22Rv1 (cell line): Measurements from ENCODE around the gene CKS2.

Experiments used
- H3K27ac ChIP-seq: fragments of 450-650 bp; 2 replicates; pipeline ENCODE4 v1.5.1; 2017
- ZFX ChIP-seq: fragments of 450-650 bp; IDR thresholded peaks from 2 replicates; pipeline ENCODE4 v1.6.1; 2017; ENCODE audit warnings: antibody characterized with exemption, borderline replicate concordance
- TF ChIP-seq, protein P1 (sequence below): fragments of 450-650 bp; IDR thresholded peaks from 2 replicates; pipeline ENCODE4 v1.5.1; 2017; ENCODE audit warnings: mild to moderate bottlenecking

CKS2 gene

DNA sequence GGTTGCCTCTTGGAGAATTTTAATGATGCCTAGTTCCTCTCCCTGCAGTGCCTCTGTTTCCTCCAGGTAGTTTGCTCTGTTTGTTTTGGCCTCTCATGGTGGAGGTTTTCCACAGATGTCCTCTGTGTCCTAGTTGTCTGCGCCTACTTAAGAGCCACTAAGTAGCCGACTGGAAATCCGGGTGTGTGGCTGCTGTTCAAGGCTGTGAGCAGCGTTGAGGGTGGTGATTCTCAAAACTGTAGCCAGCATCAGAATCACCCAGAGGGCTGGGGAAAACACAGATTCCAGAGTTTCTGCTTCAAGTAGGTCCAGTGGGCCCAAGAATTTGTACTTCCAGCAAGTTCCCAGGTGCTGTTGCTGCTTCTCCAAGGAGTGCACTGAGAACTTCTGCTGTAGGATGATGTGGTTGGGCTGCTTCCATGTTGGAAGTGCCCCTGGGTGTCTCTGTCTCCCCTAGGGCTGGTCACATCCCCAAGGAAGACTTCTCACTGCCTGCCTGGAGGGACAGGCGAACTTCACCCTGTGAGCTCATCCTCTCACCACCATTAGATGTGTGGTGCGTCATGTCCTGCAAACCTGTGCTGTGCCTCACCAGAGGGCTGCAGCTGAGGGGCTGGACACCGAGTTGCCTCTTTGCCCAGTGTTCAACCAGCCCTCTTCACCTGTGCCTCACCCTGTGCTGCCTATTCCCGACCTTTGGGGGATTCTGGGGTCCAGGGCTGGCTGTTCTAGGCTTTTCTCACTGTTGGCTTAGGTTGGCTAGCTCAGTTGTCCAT lies 42.1 kb downstream of the CKS2 start:
- no peak overlapping the region for H3K27ac ChIP-seq

DNA sequence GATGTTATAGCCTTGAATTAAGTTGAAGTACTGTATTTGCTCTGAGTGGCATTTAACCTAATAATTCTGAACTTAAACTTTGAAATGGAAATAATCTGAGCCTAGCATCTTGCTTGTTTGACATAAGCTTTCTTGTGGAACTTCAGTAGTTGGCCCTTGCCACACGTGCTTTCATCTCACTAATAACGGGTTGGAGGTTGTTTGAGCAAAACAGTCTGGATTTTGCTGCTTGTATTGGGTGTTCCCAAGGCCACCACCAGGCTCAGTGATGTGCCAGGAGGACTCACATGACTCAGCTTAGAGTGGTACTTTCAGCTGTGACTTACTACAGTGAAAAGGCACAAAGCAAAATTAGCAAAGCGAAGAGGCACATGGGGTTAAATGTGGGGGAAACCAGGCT lies 43.0 kb downstream of the CKS2 start:
- TF ChIP-seq, protein P1, sequence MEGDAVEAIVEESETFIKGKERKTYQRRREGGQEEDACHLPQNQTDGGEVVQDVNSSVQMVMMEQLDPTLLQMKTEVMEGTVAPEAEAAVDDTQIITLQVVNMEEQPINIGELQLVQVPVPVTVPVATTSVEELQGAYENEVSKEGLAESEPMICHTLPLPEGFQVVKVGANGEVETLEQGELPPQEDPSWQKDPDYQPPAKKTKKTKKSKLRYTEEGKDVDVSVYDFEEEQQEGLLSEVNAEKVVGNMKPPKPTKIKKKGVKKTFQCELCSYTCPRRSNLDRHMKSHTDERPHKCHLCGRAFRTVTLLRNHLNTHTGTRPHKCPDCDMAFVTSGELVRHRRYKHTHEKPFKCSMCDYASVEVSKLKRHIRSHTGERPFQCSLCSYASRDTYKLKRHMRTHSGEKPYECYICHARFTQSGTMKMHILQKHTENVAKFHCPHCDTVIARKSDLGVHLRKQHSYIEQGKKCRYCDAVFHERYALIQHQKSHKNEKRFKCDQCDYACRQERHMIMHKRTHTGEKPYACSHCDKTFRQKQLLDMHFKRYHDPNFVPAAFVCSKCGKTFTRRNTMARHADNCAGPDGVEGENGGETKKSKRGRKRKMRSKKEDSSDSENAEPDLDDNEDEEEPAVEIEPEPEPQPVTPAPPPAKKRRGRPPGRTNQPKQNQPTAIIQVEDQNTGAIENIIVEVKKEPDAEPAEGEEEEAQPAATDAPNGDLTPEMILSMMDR = no peak
- no peak for TF ChIP-seq ZFX
- no peak overlapping the region for H3K27ac ChIP-seq

More for the DNA sequence above, 42.1 kb downstream of the CKS2 start:
- TF ChIP-seq, protein P1 = no peak
- no peak for TF ChIP-seq ZFX

DNA sequence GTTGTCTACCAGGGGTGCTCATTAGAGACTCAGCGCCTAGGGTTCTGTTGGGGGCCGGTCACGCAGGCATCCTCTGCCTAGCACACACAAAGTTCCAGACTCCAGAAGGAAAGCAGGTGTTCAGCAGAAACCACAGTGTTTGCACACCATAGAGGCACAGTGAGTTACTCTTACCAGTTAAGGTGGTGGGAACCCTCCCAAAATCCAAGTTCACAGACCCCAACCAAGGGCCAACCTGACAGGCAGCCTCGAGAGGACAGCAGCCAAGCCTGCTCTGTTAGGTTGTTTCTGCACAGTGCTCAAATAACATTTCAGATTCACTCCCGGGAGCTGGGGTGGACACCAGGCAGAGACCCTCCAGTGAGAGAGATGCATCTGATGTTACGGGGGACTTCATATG lies 43.5 kb downstream of the CKS2 start:
- H3K27ac ChIP-seq = no peak overlapping the region
- TF ChIP-seq, protein P1 = no peak
- no peak for TF ChIP-seq ZFX

DNA sequence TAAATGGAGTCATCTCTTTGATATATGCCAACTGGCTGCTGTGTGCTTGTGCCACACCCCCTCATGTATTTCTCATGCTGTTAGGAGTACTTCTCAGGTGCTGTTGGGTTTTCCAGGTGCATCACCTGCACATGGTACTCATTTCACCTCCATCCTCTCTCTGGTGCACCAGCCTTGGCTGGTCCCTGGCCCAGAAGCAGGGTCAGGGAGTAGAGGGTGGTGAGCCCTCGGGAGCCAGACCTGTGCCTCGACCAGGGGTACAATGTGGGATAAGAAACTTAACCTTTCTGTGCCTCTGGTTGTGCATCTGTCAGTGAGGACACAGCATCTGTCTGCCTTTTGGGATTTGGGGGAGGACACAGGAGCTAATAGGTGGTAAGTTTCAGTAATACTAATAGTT lies 45.8 kb downstream of the CKS2 start:
- H3K27ac ChIP-seq = no peak overlapping the region
- no peak for TF ChIP-seq ZFX

DNA sequence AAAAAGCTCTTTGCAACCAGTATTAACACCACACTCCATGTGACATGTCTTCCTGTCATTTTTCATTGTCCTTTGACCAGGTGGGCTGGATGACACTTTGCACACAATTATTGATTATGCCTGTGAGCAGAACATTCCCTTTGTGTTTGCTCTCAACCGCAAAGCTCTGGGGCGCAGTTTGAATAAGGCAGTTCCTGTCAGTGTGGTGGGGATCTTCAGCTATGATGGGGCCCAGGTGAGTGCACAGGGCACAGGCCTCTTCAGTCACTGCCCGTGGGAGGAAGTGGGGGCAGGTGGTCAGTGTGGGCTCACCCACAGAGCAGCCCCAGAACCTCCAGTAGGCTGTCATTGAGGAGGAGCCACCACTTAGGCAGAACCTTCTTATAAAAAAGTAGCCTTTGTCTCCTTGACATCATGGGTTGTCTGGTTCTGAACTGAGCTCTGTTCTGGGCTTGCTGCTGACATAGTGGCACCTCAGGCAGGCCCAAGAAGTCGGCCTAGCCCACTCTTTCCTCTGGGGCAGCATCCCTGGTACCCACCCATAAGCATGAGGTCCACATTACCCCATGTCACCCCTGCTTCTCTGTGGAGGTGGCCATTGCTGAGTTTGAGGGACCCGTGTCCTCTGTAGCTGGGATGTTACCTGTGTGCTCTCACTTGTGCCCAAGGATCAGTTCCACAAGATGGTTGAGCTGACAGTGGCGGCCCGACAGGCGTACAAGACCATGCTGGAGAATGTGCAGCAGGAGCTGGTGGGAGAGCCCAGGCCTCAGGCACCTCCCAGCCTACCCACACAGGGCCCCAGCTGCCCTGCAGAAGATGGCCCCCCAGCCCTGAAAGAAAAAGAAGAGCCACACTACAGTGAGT lies 46.6 kb downstream of the CKS2 start:
- H3K27ac ChIP-seq = no peak overlapping the region
- TF ChIP-seq ZFX = no peak
- TF ChIP-seq, protein P1 = no peak

DNA sequence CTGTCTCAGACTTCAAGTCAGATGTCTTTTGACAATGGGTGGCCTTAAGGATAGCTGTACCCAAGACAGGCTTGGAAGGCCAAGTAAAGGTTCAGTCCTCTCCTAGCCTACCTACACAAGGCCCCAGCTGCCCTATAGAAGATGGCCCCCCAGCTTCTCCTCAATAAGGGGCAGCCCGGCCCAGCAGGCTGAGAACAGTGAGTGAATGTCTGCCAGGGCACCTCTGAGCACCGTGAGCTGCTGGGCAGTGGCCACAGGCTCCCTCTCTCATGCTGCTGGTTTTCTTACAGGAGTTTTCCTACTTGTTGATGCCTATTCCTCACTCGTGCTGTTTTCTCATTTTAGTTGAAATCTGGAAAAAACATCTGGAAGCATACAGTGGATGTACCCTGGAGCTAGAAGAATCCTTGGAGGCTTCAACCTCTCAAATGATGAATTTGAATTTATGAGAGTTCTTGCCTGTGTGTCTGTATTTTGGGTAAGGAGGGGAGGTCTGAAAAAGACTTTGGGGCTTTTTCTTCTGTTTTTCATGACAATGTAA lies 47.5 kb downstream of the CKS2 start:
- no peak overlapping the region for H3K27ac ChIP-seq
- TF ChIP-seq ZFX = no peak
- TF ChIP-seq, protein P1 = no peak

DNA sequence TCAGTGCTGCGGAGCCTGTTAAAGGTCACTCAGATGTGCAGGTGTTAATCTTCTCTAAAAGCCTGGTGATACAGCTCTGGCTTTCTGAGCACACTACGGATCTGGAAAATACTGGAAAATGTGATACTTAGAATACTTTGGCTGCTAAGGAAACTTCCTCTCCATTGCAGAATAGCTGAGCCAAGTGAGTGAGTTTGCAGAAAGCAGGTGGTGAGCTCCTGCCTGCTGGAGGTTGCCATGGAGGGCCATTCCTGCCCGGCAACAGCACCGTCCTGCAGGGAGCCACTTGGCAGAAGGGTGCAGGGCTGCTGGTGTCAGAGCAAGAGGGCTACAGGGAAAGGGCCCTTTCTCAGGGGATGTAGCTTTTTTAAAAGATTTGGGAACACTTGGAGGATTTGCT lies 48.0 kb downstream of the CKS2 start:
- H3K27ac ChIP-seq = no peak overlapping the region
- TF ChIP-seq ZFX = no peak
- TF ChIP-seq, protein P1 = no peak
